ENCODE measurements around the gene TYMS. TPM values are rescaled to one million over a fixed set of nuclear protein-coding genes. Genes with fewer than 3 reads are reported as not detected.
A peak's percentile ranks its signal among the peaks of the same experiment; 100 is the strongest.

TYMS gene
- total RNA-seq, 1 experiment from 2014 or later: 202 TPM

DNA sequence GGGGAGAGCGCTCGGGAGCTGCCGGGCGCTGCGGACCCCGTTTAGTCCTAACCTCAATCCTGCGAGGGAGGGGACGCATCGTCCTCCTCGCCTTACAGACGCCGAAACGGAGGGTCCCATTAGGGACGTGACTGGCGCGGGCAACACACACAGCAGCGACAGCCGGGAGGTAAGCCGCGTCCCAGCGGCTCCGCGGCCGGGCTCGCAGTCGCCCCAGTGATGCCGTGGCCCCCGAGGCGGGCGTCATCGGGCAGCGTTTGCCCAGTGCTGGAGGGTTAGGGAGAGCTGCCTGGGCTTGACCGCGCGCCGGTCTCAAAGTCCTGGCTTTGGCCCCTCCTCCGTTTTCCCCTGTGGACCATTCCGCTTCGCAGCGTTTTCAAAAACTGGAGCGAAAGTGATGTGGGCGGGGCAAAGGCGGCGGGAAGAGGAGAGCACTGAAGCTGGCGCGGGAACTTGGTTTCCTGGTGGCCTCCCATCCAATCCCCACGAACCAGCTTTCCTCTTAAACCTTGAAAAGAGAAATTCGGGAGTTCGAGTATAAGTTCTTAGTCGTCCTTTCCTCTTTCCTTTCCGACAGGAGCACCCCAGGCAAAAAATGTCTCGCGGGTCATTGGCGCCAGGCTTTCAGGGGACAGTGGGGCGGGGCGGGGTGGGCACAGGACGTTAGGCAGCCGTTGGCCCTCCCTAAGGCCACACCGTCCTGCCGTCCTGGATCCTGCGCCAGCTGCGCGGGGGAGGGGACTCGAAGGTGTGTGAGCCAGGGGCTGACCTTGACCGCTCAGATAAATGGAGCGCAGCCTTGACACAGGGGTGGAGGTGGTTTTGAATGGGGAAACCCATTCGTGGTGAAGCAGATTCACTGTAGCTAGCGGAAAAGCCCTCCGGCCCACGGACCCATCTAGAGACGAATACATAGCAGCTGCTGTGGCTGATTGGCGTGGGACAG, 821 bp downstream of the TYMS start:
- peak overlapping the region; percentile 54 to 84 for H3K4me3 ChIP-seq (ENCODE audit: low read depth in 2 of 2, low read length in 2 of 2)
- ChIA-PET POLR2A (interaction anchor here (0.6 to 0.8 kb wide), 4 partner anchors 20 to 875 kb away, joined by 3 to 5 read pairs (median 4); partner anchors contain the start of gene ENOSF1), CTCF (no interaction called here)
- H3K4me1 ChIP-seq (ENCODE audit: control insufficient read depth, insufficient read depth, low read length): peaks cover 14% of the 10 kb centered on the region
- H3K9me3 ChIP-seq (ENCODE audit: control insufficient read depth, insufficient read depth, low read depth, low read length): no peaks in the 10 kb centered on the region
- H3K27ac ChIP-seq (ENCODE audit: low read length): peak overlapping the region; percentile 96
- no TSS peak for BruUV-seq (replicated peaks)
- H3K27me3 ChIP-seq (ENCODE audit: control insufficient read depth, insufficient read depth, low read length): no peaks in the 10 kb centered on the region
- in situ Hi-C loops (cut with HindIII; ENCODE audit: low pct_unique_long_range_greater_than_20kb, low sequenced_read_pairs): no loop called here
- peak; percentile 65 for TF ChIP-seq POLR2AphosphoS5 (IDR thresholded peaks at IDR 0.05; ENCODE audit: low read depth, low read length)
- no peak; the same call in 1 of the 2 replicates for TF ChIP-seq SIN3A (IDR thresholded peaks at IDR 0.05; ENCODE audit: borderline replicate concordance, insufficient read depth, low read depth, low read length)
- TF ChIP-seq, protein P1, sequence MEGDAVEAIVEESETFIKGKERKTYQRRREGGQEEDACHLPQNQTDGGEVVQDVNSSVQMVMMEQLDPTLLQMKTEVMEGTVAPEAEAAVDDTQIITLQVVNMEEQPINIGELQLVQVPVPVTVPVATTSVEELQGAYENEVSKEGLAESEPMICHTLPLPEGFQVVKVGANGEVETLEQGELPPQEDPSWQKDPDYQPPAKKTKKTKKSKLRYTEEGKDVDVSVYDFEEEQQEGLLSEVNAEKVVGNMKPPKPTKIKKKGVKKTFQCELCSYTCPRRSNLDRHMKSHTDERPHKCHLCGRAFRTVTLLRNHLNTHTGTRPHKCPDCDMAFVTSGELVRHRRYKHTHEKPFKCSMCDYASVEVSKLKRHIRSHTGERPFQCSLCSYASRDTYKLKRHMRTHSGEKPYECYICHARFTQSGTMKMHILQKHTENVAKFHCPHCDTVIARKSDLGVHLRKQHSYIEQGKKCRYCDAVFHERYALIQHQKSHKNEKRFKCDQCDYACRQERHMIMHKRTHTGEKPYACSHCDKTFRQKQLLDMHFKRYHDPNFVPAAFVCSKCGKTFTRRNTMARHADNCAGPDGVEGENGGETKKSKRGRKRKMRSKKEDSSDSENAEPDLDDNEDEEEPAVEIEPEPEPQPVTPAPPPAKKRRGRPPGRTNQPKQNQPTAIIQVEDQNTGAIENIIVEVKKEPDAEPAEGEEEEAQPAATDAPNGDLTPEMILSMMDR (IDR thresholded peaks at IDR 0.05): no peak
- intact Hi-C loops (cut with micrococcal nuclease; ENCODE audit: unreplicated experiment): no loop called here
- ATAC-seq (peak; percentile 88), DNase-seq (ENCODE audit: low read depth, low spot score) (no peak)
- H3K36me3 ChIP-seq (ENCODE audit: control insufficient read depth, insufficient read depth, low read length): peaks cover 10% of the 10 kb centered on the region

DNA sequence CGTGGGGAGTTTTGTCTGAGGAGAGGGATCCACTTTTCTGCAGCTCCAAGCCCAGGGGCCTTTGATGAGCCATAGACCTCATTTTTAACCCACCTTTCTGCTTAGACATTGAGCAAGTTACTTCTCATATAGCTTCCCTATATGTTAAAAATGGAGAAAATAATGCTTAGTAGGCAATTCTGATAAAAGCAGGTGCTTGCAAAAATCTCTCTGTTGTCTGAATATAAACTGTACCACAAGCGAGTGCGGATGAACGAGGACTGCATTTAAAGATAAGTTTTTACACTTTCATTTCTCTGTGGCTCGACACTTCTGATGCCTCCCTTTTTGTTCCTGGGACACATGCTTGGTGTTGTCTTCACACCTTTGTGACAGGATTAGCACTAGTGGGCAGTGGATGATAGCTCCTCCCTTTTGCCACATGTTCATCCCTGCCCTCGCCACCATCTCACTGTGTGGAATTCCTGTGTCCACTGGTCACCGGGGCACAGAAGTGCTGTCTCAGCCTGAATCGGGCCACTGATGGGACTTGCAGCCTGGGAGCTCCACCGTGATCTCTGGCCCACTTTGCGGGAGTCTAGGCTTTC, 1.6 kb downstream of the TYMS start:
- POLR2A ChIA-PET: interaction anchor here (0.7 kb wide), 1 partner anchor 50 kb away, joined by 3 read pairs; no protein-coding TSS in a partner anchor
- no peak for DNase-seq (ENCODE audit: low read depth, low spot score)
- peaks cover 14% of the 10 kb centered on the region for H3K4me1 ChIP-seq (ENCODE audit: control insufficient read depth, insufficient read depth, low read length)
- in situ Hi-C loops (cut with HindIII; ENCODE audit: low pct_unique_long_range_greater_than_20kb, low sequenced_read_pairs): no loop called here
- H3K9me3 ChIP-seq (ENCODE audit: control insufficient read depth, insufficient read depth, low read depth, low read length): no peaks in the 10 kb centered on the region
- H3K4me3 ChIP-seq (ENCODE audit: low read depth in 2 of 2, low read length in 2 of 2): peak overlapping the region; percentile 54 to 84
- TF ChIP-seq TCF7L2 (IDR thresholded peaks at IDR 0.05; ENCODE audit: low read depth, low read length): no peak
- TF ChIP-seq, protein P1 (IDR thresholded peaks at IDR 0.05): no peak
- TF ChIP-seq SIN3A (IDR thresholded peaks at IDR 0.05; ENCODE audit: borderline replicate concordance, insufficient read depth, low read depth, low read length): no peak
- TF ChIP-seq, protein P2, sequence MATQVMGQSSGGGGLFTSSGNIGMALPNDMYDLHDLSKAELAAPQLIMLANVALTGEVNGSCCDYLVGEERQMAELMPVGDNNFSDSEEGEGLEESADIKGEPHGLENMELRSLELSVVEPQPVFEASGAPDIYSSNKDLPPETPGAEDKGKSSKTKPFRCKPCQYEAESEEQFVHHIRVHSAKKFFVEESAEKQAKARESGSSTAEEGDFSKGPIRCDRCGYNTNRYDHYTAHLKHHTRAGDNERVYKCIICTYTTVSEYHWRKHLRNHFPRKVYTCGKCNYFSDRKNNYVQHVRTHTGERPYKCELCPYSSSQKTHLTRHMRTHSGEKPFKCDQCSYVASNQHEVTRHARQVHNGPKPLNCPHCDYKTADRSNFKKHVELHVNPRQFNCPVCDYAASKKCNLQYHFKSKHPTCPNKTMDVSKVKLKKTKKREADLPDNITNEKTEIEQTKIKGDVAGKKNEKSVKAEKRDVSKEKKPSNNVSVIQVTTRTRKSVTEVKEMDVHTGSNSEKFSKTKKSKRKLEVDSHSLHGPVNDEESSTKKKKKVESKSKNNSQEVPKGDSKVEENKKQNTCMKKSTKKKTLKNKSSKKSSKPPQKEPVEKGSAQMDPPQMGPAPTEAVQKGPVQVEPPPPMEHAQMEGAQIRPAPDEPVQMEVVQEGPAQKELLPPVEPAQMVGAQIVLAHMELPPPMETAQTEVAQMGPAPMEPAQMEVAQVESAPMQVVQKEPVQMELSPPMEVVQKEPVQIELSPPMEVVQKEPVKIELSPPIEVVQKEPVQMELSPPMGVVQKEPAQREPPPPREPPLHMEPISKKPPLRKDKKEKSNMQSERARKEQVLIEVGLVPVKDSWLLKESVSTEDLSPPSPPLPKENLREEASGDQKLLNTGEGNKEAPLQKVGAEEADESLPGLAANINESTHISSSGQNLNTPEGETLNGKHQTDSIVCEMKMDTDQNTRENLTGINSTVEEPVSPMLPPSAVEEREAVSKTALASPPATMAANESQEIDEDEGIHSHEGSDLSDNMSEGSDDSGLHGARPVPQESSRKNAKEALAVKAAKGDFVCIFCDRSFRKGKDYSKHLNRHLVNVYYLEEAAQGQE (IDR thresholded peaks at IDR 0.05; ENCODE audit: insufficient read depth in 1 of 2, low read depth in 2 of 2, low read length in 1 of 2): no peak
- TF ChIP-seq POLR2AphosphoS5 (IDR thresholded peaks at IDR 0.05; ENCODE audit: low read depth, low read length): no peak
- TSS peak; percentile 71 for BruUV-seq (replicated peaks)
- no peaks in the 10 kb centered on the region for H3K27me3 ChIP-seq (ENCODE audit: control insufficient read depth, insufficient read depth, low read length)
- ATAC-seq: no peak
- H3K36me3 ChIP-seq (ENCODE audit: control insufficient read depth, insufficient read depth, low read length): peaks cover 10% of the 10 kb centered on the region
- peak overlapping the region; percentile 96 for H3K27ac ChIP-seq (ENCODE audit: low read length)
- intact Hi-C loops (cut with micrococcal nuclease; ENCODE audit: unreplicated experiment): no loop called here
- CTCF ChIA-PET: no interaction called here

Measured in Panc1 (cell line).